Adrenal gland (tissue), 5 donors: ENCODE results near the gene WDR1.

Experiments used
- POLR2A ChIP-seq, 2 donors: fragments of 450-650 bp; IDR thresholded peaks; one replicate each; pipeline ENCODE4 v1.6.1; 2017; ENCODE audit warnings: antibody characterized with exemption in 2 of 2, mild to moderate bottlenecking in 2 of 2, moderate library complexity in 1 of 2
- TF ChIP-seq, protein P1 (sequence below), 6 experiments: fragments of 450-650 bp in 4 of 6; fragments of 200-600 bp in 2 of 6; sonication (generic) in 1 of 6; IDR thresholded peaks; 1 replicate in 5 of 6; 2 replicates in 1 of 6; pipeline versions ENCODE4 v1.5.1 to v1.8.0; 2016 to 2021; ENCODE audit warnings: antibody characterized with exemption in 6 of 6, mild to moderate bottlenecking in 2 of 6, moderate library complexity in 1 of 6
- donor health status: DM: no; HTN: no; CAD: no.

- TF ChIP-seq, protein P1, sequence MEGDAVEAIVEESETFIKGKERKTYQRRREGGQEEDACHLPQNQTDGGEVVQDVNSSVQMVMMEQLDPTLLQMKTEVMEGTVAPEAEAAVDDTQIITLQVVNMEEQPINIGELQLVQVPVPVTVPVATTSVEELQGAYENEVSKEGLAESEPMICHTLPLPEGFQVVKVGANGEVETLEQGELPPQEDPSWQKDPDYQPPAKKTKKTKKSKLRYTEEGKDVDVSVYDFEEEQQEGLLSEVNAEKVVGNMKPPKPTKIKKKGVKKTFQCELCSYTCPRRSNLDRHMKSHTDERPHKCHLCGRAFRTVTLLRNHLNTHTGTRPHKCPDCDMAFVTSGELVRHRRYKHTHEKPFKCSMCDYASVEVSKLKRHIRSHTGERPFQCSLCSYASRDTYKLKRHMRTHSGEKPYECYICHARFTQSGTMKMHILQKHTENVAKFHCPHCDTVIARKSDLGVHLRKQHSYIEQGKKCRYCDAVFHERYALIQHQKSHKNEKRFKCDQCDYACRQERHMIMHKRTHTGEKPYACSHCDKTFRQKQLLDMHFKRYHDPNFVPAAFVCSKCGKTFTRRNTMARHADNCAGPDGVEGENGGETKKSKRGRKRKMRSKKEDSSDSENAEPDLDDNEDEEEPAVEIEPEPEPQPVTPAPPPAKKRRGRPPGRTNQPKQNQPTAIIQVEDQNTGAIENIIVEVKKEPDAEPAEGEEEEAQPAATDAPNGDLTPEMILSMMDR (IDR thresholded peaks at IDR 0.05) = no peak
- no peak for TF ChIP-seq POLR2A (IDR thresholded peaks at IDR 0.05)
Measured at GRCh38 chr4:10094841-10095240, 21.8 kb downstream of the WDR1 start.
